ENCODE measurements around the gene AGK. TPM values are rescaled to one million over a fixed set of nuclear protein-coding genes. Genes with fewer than 3 reads are reported as not detected.

Gene AGK, protein sequence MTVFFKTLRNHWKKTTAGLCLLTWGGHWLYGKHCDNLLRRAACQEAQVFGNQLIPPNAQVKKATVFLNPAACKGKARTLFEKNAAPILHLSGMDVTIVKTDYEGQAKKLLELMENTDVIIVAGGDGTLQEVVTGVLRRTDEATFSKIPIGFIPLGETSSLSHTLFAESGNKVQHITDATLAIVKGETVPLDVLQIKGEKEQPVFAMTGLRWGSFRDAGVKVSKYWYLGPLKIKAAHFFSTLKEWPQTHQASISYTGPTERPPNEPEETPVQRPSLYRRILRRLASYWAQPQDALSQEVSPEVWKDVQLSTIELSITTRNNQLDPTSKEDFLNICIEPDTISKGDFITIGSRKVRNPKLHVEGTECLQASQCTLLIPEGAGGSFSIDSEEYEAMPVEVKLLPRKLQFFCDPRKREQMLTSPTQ
- 10 to 100 TPM; 11.8 to 73.8 (median 38.4) TPM for total RNA-seq

DNA sequence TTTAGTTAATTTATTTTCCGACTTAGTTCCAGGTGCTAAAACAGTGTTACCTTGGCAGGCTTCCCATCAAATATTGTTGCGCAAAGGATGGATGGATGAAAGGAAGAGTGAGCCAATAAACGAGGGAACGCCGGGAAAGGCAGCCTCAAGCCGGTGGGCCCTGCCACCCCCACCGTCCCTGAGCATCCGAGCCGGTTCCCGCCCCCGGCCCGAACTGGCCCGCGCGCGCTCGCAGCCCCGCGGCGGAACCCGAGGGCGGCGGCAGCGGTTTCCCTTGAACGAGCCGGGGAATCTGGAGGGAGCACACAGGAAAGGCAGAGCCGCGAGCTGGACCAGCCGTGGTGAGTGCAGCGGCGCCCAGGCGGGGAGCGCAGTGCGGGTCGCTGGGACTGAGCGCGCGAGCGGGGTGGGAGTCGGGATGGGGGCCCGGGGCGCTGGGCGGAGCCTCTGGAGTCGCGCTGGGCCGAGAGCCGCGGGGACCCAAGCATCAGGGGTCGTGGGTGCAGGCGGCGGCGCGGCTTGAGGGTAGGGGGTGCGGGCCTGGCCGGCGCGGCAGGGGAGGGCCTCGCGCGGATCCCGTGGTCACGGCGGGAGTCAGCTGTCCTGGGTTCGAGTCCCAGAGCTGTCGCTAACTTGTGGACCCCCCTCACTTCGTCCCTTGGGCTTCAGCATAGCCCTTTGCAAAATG lies at the start of gene AGK:
TSS of gene AGK (plus strand) at position 317 of the 688 bp plus-strand sequence. CDS start 4,057 bp downstream, outside the sequence.
- Histone ChIP-seq H3K36me3 (no peaks in the 10 kb centered on the region), H3K27me3 (no peaks in the 10 kb centered on the region), H3K27ac (peak within 1 kb of the TSS; percentile 61 to 76), H3K4me1 (no peaks in the 10 kb centered on the region), H3K4me3 (peak within 1 kb of the TSS; percentile 43 to 76), H3K9me3 (no peaks in the 10 kb centered on the region)
- TF ChIP-seq, protein P1, sequence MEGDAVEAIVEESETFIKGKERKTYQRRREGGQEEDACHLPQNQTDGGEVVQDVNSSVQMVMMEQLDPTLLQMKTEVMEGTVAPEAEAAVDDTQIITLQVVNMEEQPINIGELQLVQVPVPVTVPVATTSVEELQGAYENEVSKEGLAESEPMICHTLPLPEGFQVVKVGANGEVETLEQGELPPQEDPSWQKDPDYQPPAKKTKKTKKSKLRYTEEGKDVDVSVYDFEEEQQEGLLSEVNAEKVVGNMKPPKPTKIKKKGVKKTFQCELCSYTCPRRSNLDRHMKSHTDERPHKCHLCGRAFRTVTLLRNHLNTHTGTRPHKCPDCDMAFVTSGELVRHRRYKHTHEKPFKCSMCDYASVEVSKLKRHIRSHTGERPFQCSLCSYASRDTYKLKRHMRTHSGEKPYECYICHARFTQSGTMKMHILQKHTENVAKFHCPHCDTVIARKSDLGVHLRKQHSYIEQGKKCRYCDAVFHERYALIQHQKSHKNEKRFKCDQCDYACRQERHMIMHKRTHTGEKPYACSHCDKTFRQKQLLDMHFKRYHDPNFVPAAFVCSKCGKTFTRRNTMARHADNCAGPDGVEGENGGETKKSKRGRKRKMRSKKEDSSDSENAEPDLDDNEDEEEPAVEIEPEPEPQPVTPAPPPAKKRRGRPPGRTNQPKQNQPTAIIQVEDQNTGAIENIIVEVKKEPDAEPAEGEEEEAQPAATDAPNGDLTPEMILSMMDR (IDR thresholded peaks at IDR 0.05) = no peak
- peak in 1 of 2 donors; percentile 22 for TF ChIP-seq POLR2A (IDR thresholded peaks at IDR 0.05)
- DNase-seq = peak; percentile 47 to 76
- intact Hi-C loops (cut with DNase I; ENCODE audit: low total_unique reads) = no loop called here

GRCh38 chr7:141501451-141501850 lies 49.8 kb upstream of the AGK start:
- no peak for DNase-seq
- no peaks in the 10 kb centered on the region for H3K36me3 ChIP-seq
- TF ChIP-seq POLR2A (IDR thresholded peaks at IDR 0.05) = no peak
- TF ChIP-seq, protein P1 (IDR thresholded peaks at IDR 0.05) = no peak
- H3K4me3 ChIP-seq = no peak overlapping the region
- no peaks in the 10 kb centered on the region for H3K4me1 ChIP-seq
- H3K9me3 ChIP-seq = no peaks in the 10 kb centered on the region
- intact Hi-C loops (cut with DNase I; ENCODE audit: low total_unique reads) = no loop called here
- no peaks in the 10 kb centered on the region for H3K27me3 ChIP-seq
- no peak overlapping the region for H3K27ac ChIP-seq

- Histone ChIP-seq H3K36me3 (no peaks in the 10 kb centered on the region), H3K9me3 (no peaks in the 10 kb centered on the region), H3K27me3 (no peaks in the 10 kb centered on the region), H3K27ac (no peak overlapping the region), H3K4me3 (no peak overlapping the region), H3K4me1 (peaks cover 0 to 3% of the 10 kb centered on the region in 2 donors)
- intact Hi-C loops (cut with DNase I; ENCODE audit: low total_unique reads) = no loop called here
- TF ChIP-seq, protein P1 (IDR thresholded peaks at IDR 0.05) = no peak
- TF ChIP-seq POLR2A (IDR thresholded peaks at IDR 0.05) = no peak
- DNase-seq = no peak
These were observed 39.9 kb upstream of the AGK start for GRCh38 chr7:141511316-141511675.

DNA sequence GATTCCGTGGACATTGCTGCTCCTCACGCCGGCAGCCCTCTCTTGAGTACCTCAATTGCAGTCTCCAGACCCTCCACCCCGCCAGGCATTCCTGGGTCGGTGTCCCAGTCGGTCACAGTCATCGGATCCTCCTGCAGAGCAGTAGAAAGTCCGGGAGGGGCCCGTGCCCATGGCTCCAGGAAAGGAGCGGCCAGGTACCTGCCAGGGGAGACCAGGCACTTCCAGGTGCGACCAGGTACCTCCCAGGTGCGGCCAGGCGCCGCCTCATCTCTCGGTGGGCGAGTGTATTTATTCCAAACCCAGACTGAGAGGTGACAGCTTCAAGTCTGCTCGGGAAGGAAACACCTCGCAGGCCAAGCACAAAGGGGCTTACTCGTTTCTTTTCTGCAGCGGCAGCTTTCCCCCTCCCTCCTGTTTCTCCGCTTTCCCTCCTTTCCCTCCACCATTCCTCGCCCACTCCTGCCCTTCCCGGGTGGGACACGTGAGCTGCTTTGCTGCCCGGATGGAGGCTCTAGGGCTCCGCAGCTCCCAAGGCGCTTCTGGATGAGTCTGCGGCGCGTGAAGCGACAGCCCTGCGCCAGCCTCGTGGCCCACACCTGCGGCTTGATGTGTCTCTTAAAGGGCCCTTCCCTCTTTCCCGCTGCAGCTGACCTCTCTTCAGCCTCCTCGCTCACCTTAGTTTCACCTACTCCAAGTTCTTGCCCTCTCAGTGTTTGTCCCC lies 39.4 kb upstream of the AGK start:
- Histone ChIP-seq H3K9me3 (no peaks in the 10 kb centered on the region), H3K36me3 (no peaks in the 10 kb centered on the region), H3K27ac (no peak overlapping the region), H3K4me1 (peaks cover 0 to 3% of the 10 kb centered on the region in 2 donors), H3K27me3 (no peaks in the 10 kb centered on the region), H3K4me3 (no peak overlapping the region)
- DNase-seq = no peak
- intact Hi-C loops (cut with DNase I; ENCODE audit: low total_unique reads) = no loop called here
- TF ChIP-seq, protein P1 (IDR thresholded peaks at IDR 0.05) = no peak
- no peak for TF ChIP-seq POLR2A (IDR thresholded peaks at IDR 0.05)

Data from uterus (tissue), 4 donors.